Loucy (cell line): ENCODE measurements around the gene OGFRL1.

Source experiments
- H2AFZ ChIP-seq: fragments of 200-600 bp; sonication (generic); 2 replicates; pipeline ENCODE4 v1.6.0; 2016; ENCODE audit warnings: antibody characterized with exemption, mild to moderate bottlenecking, low read length, moderate library complexity
- H3F3A ChIP-seq: fragments of 200-600 bp; 2 replicates; pipeline ENCODE4 v1.6.0; 2016; ENCODE audit warnings: antibody characterized with exemption, low read depth, mild to moderate bottlenecking
- H3K27me3 ChIP-seq: fragments of 200-600 bp; sonication (generic); 2 replicates; pipeline ENCODE4 v1.6.1; 2014; ENCODE audit warnings: low read length, mild to moderate bottlenecking; ENCODE audit not compliant: insufficient read depth, poor library complexity, severe bottlenecking
- H3K36me3 ChIP-seq: fragments of 200-600 bp; sonication (generic); 2 replicates; pipeline ENCODE4 v1.6.1; 2016; ENCODE audit warnings: low read length; ENCODE audit not compliant: insufficient read depth
- H3K4me1 ChIP-seq: fragments of 200-600 bp; sonication (generic); 2 replicates; pipeline ENCODE4 v1.5.1; 2014; ENCODE audit warnings: low read length, mild to moderate bottlenecking; ENCODE audit not compliant: insufficient read depth, poor library complexity, severe bottlenecking
- H3K4me2 ChIP-seq: fragments of 200-600 bp; sonication (generic); 2 replicates; pipeline ENCODE4 v1.6.0; 2014; ENCODE audit warnings: antibody characterized with exemption, low read length, low read depth, mild to moderate bottlenecking; ENCODE audit not compliant: poor library complexity, severe bottlenecking
- H3K4me3 ChIP-seq: fragments of 200-600 bp; sonication (generic); 2 replicates; pipeline ENCODE4 v1.5.1; 2014; ENCODE audit warnings: low read length, mild to moderate bottlenecking, mixed read lengths; ENCODE audit not compliant: poor library complexity, severe bottlenecking
- H3K79me2 ChIP-seq: fragments of 200-600 bp; sonication (generic); 2 replicates; pipeline ENCODE4 v1.6.1; 2014; ENCODE audit warnings: low read length; ENCODE audit not compliant: insufficient read depth
- H3K9ac ChIP-seq: fragments of 200-600 bp; sonication (generic); 2 replicates; pipeline ENCODE4 v1.6.0; 2014; ENCODE audit warnings: mild to moderate bottlenecking, low read depth, low read length, moderate library complexity; ENCODE audit not compliant: poor library complexity, severe bottlenecking
- H3K9me2 ChIP-seq: fragments of 200-600 bp; sonication (generic); replicated peaks from 2 replicates; pipeline ENCODE4 v1.6.1; 2016; ENCODE audit warnings: low read depth, low read length, mixed read lengths
- H3K9me3 ChIP-seq: fragments of 200-600 bp; sonication (generic); 2 replicates; pipeline ENCODE4 v1.6.1; 2014; ENCODE audit warnings: mild to moderate bottlenecking, antibody characterized with exemption, low read length, low read depth; ENCODE audit not compliant: insufficient read depth
- H4K20me1 ChIP-seq: fragments of 200-600 bp; sonication (generic); 2 replicates; pipeline ENCODE4 v1.6.0; 2014; ENCODE audit warnings: antibody characterized with exemption, low read length, mild to moderate bottlenecking; ENCODE audit not compliant: insufficient read depth, poor library complexity, severe bottlenecking
- CTCF ChIP-seq: fragments of 200-600 bp; sonication (generic); conservative IDR thresholded peaks from 2 replicates; pipeline ENCODE4 v1.5.1; 2014; ENCODE audit warnings: mild to moderate bottlenecking, antibody characterized with exemption, low read length
- EZH2phosphoT487 ChIP-seq: fragments of 200-600 bp; IDR thresholded peaks from 2 replicates; pipeline ENCODE4 v1.6.1; 2018; ENCODE audit warnings: antibody characterized with exemption, mild to moderate bottlenecking, moderate library complexity, borderline replicate concordance

Gene OGFRL1

DNA sequence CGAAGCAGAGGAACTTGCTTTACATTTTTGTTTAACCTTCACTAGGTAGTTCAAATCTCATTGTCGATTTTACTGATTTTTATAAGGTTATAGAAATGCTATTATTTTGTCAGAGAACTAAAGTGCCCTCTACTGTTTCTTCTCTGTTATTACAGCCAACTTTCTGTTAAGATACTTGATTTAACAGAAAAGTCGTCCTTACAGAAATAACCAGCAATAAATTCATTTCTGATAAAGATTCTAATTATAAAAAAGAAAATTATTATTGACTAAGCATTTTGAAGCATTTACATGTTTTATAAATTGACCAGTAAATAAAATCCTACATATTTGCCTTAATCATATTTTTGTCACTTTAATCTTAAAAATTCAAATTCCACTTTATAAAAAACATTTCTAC, 60.8 kb downstream of the OGFRL1 start:
- H3K9me2 ChIP-seq, result no peaks in the 10 kb centered on the region
- TF ChIP-seq CTCF, result peak; percentile 83
- no peak for TF ChIP-seq EZH2phosphoT487
- no peak overlapping the region for H2AFZ ChIP-seq
- no peaks in the 10 kb centered on the region for H3K4me1 ChIP-seq
- H3K79me2 ChIP-seq, result no peaks in the 10 kb centered on the region
- H4K20me1 ChIP-seq, result no peaks in the 10 kb centered on the region
- H3K4me3 ChIP-seq, result no peak overlapping the region
- H3F3A ChIP-seq, result no peaks in the 10 kb centered on the region
- H3K36me3 ChIP-seq, result no peaks in the 10 kb centered on the region
- H3K9me3 ChIP-seq, result no peaks in the 10 kb centered on the region
- no peaks in the 10 kb centered on the region for H3K27me3 ChIP-seq
- H3K4me2 ChIP-seq, result no peak overlapping the region
- no peak overlapping the region for H3K9ac ChIP-seq

GRCh38 chr6:71349976-71350615, 61.5 kb downstream of the OGFRL1 start:
- Histone ChIP-seq H3K4me3 (no peak overlapping the region), H3K27me3 (no peaks in the 10 kb centered on the region), H3K9me3 (no peaks in the 10 kb centered on the region), H3F3A (no peaks in the 10 kb centered on the region), H3K4me1 (no peaks in the 10 kb centered on the region), H3K9me2 (no peaks in the 10 kb centered on the region), H4K20me1 (no peaks in the 10 kb centered on the region), H3K9ac (no peak overlapping the region), H3K79me2 (no peaks in the 10 kb centered on the region), H3K36me3 (no peaks in the 10 kb centered on the region), H3K4me2 (no peak overlapping the region), H2AFZ (no peak overlapping the region)
- TF ChIP-seq EZH2phosphoT487, result no peak
- no peak for TF ChIP-seq CTCF

GRCh38 chr6:71351190-71351589, 62.6 kb downstream of the OGFRL1 start:
- Histone ChIP-seq H3K27me3 (no peaks in the 10 kb centered on the region), H3K4me3 (no peak overlapping the region), H2AFZ (peak overlapping the region; percentile 63), H3K9me2 (no peaks in the 10 kb centered on the region), H3F3A (no peaks in the 10 kb centered on the region), H3K9ac (no peak overlapping the region), H3K79me2 (no peaks in the 10 kb centered on the region), H3K36me3 (no peaks in the 10 kb centered on the region), H3K4me2 (no peak overlapping the region), H3K4me1 (no peaks in the 10 kb centered on the region), H3K9me3 (no peaks in the 10 kb centered on the region), H4K20me1 (no peaks in the 10 kb centered on the region)
- TF ChIP-seq CTCF (no peak), EZH2phosphoT487 (no peak)
